GM23338 (cell line): ENCODE data around the gene HP.

ENCODE experiments used
- CREB1 ChIP-seq: fragments of 250-450 bp; sonication (Bioruptor Pico); IDR thresholded peaks from 2 replicates; pipeline ENCODE4 v1.5.0; 2020; ENCODE audit warnings: low read depth, mild to moderate bottlenecking, moderate library complexity
- CTCF ChIP-seq, 2 experiments: fragments of 200-600 bp in 1 of 2; sonication (generic) in 1 of 2; conservative IDR thresholded peaks; 2 replicates each; pipeline versions ENCODE4 v1.5.1 to v1.6.1; 2016 to 2017; ENCODE audit warnings: antibody characterized with exemption in 2 of 2, low read depth in 2 of 2, mild to moderate bottlenecking in 2 of 2, moderate library complexity in 1 of 2
- EZH2 ChIP-seq: fragments of 200-600 bp; sonication (generic); IDR thresholded peaks from one replicate; pipeline ENCODE4 v1.8.0; 2017; ENCODE audit warnings: antibody characterized with exemption, mild to moderate bottlenecking, low read depth; ENCODE audit not compliant: unreplicated experiment
- EZH2phosphoT487 ChIP-seq: fragments of 200-600 bp; sonication (generic); IDR thresholded peaks from one replicate; pipeline ENCODE4 v1.8.1; 2018; ENCODE audit warnings: antibody characterized with exemption; ENCODE audit not compliant: unreplicated experiment
- POLR2AphosphoS5 ChIP-seq: IDR thresholded peaks from 2 replicates; pipeline ENCODE4 v1.6.1; 2016; ENCODE audit warnings: antibody characterized with exemption, low read depth
- REST ChIP-seq: IDR thresholded peaks from one replicate; pipeline ENCODE4 v1.6.1; 2018; ENCODE audit warnings: antibody characterized with exemption; ENCODE audit not compliant: unreplicated experiment
- STAT1 ChIP-seq: IDR thresholded peaks from one replicate; pipeline ENCODE4 v1.6.1; 2016; ENCODE audit warnings: antibody characterized with exemption; ENCODE audit not compliant: unreplicated experiment
- ZNF114 ChIP-seq: fragments of 250-450 bp; sonication (Bioruptor Pico); IDR thresholded peaks from 2 replicates; pipeline ENCODE4 v1.5.0; 2020; ENCODE audit warnings: mild to moderate bottlenecking, moderate library complexity
- TF ChIP-seq, protein P1 (sequence below): fragments of 250-450 bp; sonication (Bioruptor Pico); IDR thresholded peaks from 2 replicates; pipeline ENCODE4 v1.5.0; 2020; ENCODE audit warnings: mild to moderate bottlenecking, moderate library complexity
- TF ChIP-seq, protein P2 (sequence below): IDR thresholded peaks from 2 replicates; pipeline ENCODE4 v1.6.1; 2016; ENCODE audit warnings: antibody characterized with exemption

DNA sequence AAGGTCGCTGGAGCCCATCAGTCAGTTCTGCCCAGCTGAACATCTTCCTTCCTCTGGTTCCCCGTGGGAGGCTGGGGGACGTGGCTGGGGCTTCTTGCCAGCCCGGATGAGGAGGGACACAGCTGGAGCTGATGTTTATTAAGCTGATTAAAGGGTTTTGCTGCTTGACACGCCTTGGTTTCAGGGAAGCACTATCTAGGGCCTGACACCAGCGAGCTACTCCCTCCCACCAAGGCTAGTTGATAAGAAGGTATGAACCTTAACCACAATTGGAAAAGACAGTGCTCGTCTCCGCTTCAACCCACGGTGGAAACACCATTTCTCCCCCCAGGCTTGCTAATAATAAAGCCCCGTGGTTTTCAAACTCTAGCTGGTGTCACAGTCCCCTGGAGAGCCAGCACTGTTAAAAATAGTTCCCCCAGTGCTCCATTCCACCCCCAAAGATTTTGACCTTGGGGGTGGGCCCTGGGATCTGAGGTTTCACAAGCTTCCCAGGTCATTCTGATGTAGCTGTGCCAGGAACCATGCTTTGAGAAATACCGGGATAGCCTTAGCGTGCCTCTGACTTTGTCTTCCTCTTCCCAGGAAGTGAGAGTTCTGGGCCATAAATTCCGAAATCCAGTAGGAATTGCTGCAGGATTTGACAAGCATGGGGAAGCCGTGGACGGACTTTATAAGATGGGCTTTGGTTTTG is 40.3 kb upstream of the HP start:
- TF ChIP-seq CREB1 (CRISPR knock-in tag) (no peak), CTCF (conservative IDR thresholded peaks at IDR 0.05; ENCODE audit: low read depth in 2 of 2) (no peak), POLR2AphosphoS5 (no peak), ZNF114 (no peak), EZH2phosphoT487 (no peak), REST (no peak), EZH2 (no peak), STAT1 (no peak)
- TF ChIP-seq, protein P1, sequence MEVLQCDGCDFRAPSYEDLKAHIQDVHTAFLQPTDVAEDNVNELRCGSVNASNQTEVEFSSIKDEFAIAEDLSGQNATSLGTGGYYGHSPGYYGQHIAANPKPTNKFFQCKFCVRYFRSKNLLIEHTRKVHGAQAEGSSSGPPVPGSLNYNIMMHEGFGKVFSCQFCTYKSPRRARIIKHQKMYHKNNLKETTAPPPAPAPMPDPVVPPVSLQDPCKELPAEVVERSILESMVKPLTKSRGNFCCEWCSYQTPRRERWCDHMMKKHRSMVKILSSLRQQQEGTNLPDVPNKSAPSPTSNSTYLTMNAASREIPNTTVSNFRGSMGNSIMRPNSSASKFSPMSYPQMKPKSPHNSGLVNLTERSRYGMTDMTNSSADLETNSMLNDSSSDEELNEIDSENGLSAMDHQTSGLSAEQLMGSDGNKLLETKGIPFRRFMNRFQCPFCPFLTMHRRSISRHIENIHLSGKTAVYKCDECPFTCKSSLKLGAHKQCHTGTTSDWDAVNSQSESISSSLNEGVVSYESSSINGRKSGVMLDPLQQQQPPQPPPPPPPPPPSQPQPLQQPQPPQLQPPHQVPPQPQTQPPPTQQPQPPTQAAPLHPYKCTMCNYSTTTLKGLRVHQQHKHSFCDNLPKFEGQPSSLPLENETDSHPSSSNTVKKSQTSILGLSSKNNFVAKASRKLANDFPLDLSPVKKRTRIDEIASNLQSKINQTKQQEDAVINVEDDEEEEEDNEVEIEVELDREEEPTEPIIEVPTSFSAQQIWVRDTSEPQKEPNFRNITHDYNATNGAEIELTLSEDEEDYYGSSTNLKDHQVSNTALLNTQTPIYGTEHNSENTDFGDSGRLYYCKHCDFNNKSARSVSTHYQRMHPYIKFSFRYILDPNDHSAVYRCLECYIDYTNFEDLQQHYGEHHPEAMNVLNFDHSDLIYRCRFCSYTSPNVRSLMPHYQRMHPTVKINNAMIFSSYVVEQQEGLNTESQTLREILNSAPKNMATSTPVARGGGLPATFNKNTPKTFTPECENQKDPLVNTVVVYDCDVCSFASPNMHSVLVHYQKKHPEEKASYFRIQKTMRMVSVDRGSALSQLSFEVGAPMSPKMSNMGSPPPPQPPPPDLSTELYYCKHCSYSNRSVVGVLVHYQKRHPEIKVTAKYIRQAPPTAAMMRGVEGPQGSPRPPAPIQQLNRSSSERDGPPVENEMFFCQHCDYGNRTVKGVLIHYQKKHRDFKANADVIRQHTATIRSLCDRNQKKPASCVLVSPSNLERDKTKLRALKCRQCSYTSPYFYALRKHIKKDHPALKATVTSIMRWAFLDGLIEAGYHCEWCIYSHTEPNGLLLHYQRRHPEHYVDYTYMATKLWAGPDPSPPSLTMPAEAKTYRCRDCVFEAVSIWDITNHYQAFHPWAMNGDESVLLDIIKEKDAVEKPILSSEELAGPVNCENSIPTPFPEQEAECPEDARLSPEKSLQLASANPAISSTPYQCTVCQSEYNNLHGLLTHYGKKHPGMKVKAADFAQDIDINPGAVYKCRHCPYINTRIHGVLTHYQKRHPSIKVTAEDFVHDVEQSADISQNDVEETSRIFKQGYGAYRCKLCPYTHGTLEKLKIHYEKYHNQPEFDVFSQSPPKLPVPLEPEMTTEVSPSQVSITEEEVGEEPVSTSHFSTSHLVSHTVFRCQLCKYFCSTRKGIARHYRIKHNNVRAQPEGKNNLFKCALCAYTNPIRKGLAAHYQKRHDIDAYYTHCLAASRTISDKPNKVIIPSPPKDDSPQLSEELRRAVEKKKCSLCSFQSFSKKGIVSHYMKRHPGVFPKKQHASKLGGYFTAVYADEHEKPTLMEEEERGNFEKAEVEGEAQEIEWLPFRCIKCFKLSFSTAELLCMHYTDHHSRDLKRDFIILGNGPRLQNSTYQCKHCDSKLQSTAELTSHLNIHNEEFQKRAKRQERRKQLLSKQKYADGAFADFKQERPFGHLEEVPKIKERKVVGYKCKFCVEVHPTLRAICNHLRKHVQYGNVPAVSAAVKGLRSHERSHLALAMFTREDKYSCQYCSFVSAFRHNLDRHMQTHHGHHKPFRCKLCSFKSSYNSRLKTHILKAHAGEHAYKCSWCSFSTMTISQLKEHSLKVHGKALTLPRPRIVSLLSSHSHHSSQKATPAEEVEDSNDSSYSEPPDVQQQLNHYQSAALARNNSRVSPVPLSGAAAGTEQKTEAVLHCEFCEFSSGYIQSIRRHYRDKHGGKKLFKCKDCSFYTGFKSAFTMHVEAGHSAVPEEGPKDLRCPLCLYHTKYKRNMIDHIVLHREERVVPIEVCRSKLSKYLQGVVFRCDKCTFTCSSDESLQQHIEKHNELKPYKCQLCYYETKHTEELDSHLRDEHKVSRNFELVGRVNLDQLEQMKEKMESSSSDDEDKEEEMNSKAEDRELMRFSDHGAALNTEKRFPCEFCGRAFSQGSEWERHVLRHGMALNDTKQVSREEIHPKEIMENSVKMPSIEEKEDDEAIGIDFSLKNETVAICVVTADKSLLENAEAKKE, result no peak
- TF ChIP-seq, protein P2, sequence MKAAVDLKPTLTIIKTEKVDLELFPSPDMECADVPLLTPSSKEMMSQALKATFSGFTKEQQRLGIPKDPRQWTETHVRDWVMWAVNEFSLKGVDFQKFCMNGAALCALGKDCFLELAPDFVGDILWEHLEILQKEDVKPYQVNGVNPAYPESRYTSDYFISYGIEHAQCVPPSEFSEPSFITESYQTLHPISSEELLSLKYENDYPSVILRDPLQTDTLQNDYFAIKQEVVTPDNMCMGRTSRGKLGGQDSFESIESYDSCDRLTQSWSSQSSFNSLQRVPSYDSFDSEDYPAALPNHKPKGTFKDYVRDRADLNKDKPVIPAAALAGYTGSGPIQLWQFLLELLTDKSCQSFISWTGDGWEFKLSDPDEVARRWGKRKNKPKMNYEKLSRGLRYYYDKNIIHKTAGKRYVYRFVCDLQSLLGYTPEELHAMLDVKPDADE, result no peak
